GM18951 (cell line): ENCODE data around the gene DLG2.
"Not testable (repeated sequence)": the region's sequence is repeated elsewhere in the genome, so short reads cannot be mapped to it uniquely, and the experiment has no call there.

Source experiments
- POLR2A ChIP-seq: IDR thresholded peaks from 4 replicates; pipeline ENCODE4 v1.6.1; 2011; ENCODE audit warnings: mild to moderate bottlenecking; ENCODE audit not compliant: insufficient read length, insufficient read depth; ENCODE audit errors: extremely low read depth
- in situ Hi-C: fragments of 300-500 bp; cut with MboI; formaldehyde crosslinking; loops from one replicate; pipeline ENCODE4 v1.12.0; 2022; ENCODE audit warnings: low sequenced_read_pairs, mixed read lengths, inconsistent platforms; ENCODE audit not compliant: unreplicated experiment

The DLG2 gene

GRCh38 chr11:83628622-83629355 lies 1998.4 kb downstream of the DLG2 start:
- TF ChIP-seq POLR2A, result no peak
- in situ Hi-C loops, result no loop called here

GRCh38 chr11:83625336-83625735 lies 2001.8 kb downstream of the DLG2 start:
- in situ Hi-C loops, result no loop called here
- no peak for TF ChIP-seq POLR2A

GRCh38 chr11:83617671-83618070 lies 2009.5 kb downstream of the DLG2 start:
- in situ Hi-C loops, result no loop called here
- no peak for TF ChIP-seq POLR2A

GRCh38 chr11:83613767-83614121 lies 2013.4 kb downstream of the DLG2 start:
- no peak for TF ChIP-seq POLR2A
- in situ Hi-C loops, result no loop called here

- in situ Hi-C loops, result no loop called here
- no peak for TF ChIP-seq POLR2A
These were observed 2014.0 kb downstream of the DLG2 start for GRCh38 chr11:83612891-83613766.

- no peak for TF ChIP-seq POLR2A
- in situ Hi-C loops, result no loop called here
These were observed 2015.5 kb downstream of the DLG2 start for GRCh38 chr11:83611600-83611999.

GRCh38 chr11:83611031-83611430 lies 2016.1 kb downstream of the DLG2 start:
- TF ChIP-seq POLR2A, result no peak
- in situ Hi-C loops, result no loop called here

GRCh38 chr11:83609191-83609590 lies 2018.0 kb downstream of the DLG2 start:
- in situ Hi-C loops, result no loop called here
- no peak for TF ChIP-seq POLR2A

GRCh38 chr11:83608571-83608970 lies 2018.6 kb downstream of the DLG2 start:
- TF ChIP-seq POLR2A, result no peak
- in situ Hi-C loops, result no loop called here

- in situ Hi-C loops, result no loop called here
- no peak for TF ChIP-seq POLR2A
These were observed 2025.1 kb downstream of the DLG2 start for GRCh38 chr11:83601914-83602527.

GRCh38 chr11:83601201-83601913 lies 2025.8 kb downstream of the DLG2 start:
- no peak for TF ChIP-seq POLR2A
- in situ Hi-C loops, result no loop called here

- no peak for TF ChIP-seq POLR2A
- in situ Hi-C loops, result no loop called here
These were observed 2026.5 kb downstream of the DLG2 start for GRCh38 chr11:83600661-83601060.

- no peak for TF ChIP-seq POLR2A
- in situ Hi-C loops, result no loop called here
These were observed 2028.1 kb downstream of the DLG2 start for GRCh38 chr11:83599066-83599465.

- in situ Hi-C loops, result not testable (repeated sequence)
These were observed 2039.3 kb downstream of the DLG2 start for GRCh38 chr11:83587797-83588196.
